Activated CD8-positive, alpha-beta memory T cell treated with anti-CD3 and anti-CD28 coated beads for 1 hour (primary cell): ENCODE measurements around the gene TBK1.
"Not testable (repeated sequence)": the region's sequence is repeated elsewhere in the genome, so short reads cannot be mapped to it uniquely, and the experiment has no call there.

Experiments used
- DNase-seq, 2 donors: peaks; one replicate each; pipeline ENCODE4 v3.0.0-alpha.2; 2020; ENCODE audit warnings: low read depth in 1 of 2; ENCODE audit errors: extremely low read depth in 1 of 2

Gene TBK1

DNA sequence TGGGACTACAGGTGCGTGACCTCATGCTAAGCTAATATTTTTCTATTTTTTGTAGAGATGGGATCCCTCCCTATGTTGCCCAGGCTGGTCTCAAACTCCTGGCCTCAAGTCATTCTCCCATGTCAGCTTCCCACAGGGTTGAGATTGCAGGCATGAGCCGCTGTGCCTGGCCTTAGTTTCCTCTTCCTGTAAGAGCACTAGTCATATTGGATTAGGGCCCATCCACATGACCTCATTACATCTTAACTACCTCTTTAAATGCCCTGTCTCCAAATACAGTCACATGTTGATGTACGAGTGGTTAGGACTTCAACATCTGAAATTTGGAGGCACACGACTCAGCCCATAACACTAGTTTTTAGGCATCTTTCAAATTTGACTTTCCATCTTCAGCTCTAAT is 86.2 kb downstream of the TBK1 start:
- no peak for DNase-seq

DNA sequence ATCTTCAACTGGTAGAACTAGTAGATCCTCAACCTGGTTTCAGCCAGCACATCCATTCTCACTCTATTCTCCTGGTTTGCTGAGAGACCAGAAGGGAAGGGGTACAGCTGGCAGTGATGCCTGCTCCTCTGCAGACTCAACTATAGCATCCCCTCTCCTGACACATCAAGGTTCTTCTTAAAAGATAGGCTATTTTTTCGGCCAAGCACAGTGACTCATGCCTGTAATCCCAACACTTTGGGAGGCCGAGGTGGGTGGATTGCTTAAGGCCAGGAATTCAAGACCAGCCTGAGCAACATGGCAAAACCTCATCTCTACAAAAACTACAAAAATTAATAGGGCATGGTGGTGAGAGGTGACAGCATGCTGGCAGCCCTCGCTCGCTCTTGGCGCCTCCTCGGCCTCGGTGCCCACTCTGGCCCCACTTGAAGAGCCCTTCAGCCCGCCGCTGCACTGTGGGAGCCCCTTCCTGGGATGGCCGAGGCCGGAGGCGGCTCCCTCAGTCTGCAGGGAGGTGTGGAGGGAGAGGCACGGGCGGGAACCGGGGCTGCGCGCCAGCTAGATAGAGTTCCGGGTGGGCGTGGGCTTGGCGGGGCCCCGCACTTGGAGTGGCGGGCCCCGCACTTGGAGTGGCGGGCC is 90.6 kb downstream of the TBK1 start:
- DNase-seq, result not testable (repeated sequence)

- DNase-seq, result no peak
Observed at GRCh38 chr12:64544371-64545080, 92.6 kb downstream of the TBK1 start.

GRCh38 chr12:64545081-64545382 is 93.1 kb downstream of the TBK1 start:
- DNase-seq, result no peak

DNA sequence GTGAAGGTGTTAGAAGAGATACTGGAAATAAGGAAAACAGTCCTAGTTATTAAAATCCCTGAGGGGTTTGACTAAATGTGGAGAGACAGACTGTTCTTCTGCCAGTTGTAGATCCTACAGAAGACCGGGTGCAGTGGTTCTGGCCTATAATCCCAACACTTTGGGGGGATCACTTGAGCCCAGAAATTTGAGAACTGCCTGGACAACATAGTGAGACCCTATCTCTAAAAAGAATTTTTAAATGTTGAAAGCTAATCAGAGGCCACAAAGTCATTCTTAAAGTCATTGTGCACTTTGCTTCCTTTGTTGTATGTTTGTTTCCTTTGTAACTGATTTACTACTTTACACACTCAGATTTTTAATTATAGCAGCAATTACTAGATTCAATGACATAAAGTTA is 97.2 kb downstream of the TBK1 start:
- DNase-seq, result no peak

DNA sequence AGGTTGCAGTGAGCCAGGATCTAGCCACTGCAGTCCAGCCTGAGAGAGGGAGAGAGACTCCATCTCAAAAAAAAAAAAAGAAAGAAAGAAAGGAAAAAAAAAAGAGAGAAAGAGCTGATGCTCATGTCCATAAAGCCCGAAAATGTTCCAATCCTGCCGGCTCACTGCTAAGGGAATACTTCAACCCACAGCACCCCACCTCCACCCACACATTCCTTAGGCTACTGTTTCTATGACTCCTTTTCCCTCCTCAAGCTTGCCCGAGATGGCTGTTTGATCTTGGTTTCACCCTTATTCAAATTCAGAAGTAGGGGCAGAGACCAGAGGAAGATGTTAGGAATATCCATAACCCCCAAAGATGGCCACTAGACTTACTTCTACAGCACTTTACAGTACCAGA is 98.8 kb downstream of the TBK1 start:
- DNase-seq, result no peak

DNA sequence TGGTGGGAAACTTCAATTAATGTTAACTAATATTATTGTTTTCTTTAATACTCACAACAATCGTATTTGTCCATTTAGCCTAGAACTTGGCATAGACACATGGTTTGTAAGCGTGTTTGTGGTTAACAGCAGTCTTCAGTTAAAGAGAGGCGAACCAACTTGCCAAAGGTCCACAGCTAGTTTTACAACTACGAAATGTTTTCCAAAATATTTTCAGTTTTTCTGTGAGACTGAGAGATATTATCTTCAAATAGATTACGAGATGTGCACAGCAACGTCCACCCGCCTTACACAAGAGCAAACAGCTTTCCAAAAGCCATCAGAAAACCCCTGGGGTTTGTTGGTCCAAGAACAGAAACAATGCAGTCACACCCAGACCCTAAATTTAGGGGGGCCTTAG is 99.8 kb downstream of the TBK1 start:
- no peak for DNase-seq
